Adipose tissue (tissue), 3 donors: ENCODE measurements around the gene MUC4. TPM values are rescaled to one million over a fixed set of nuclear protein-coding genes. Genes with fewer than 3 reads are reported as not detected.

Experiments
- H3K27ac ChIP-seq: one replicate; pipeline ENCODE4 v1.5.1; 2013; ENCODE audit warnings: low read depth, low read length
- WGBS, 3 donors: extraction: QIAGEN DNeasy Blood & Tissue Kit; methylation state at CpG; one replicate each; pipeline ENCODE4 v1.1.7; 2013; 5-methylcytosine and 5-hydroxymethylcytosine counted together
- polyA plus RNA-seq, 3 donors: library from polyadenylated mRNA; stranded (reverse); fragments of 200-250 nt; gene quantifications; one replicate each; pipeline ENCODE4 v1.2.3, GENCODE V29; 2013
- donor health status: healthy with polysubstance abuse.
- donor health status: Bipolar disorder and iron deficiency.
- donor health status: healthy.

Gene MUC4
- polyA plus RNA-seq, 3 donors: 0.07 to 0.56 (median 0.13) TPM

GRCh38 chr3:195770081-195770840, 41.5 kb downstream of the MUC4 start:
- no peak overlapping the region for H3K27ac ChIP-seq
- WGBS, 3 donors: 70 to 81% (median 76%) methylated on average over 16 of the region's 16 CpGs

- WGBS, 3 donors: 86 to 94% (median 94%) methylated on average over 10 of the region's 10 CpGs
- H3K27ac ChIP-seq: no peak overlapping the region
These were observed 42.2 kb downstream of the MUC4 start for GRCh38 chr3:195769551-195769950.

GRCh38 chr3:195768831-195769303, 42.9 kb downstream of the MUC4 start:
- WGBS, 3 donors: 62 to 81% (median 80%) methylated on average over 17 of the region's 17 CpGs
- H3K27ac ChIP-seq: no peak overlapping the region

- 68 to 76% (median 69%) methylated on average over 6 of the region's 6 CpGs for WGBS, 3 donors
- H3K27ac ChIP-seq: no peak overlapping the region
These were observed 43.3 kb downstream of the MUC4 start for GRCh38 chr3:195768414-195768813.

GRCh38 chr3:195767792-195768191, 43.9 kb downstream of the MUC4 start:
- H3K27ac ChIP-seq: no peak overlapping the region
- WGBS, 3 donors: 75 to 85% (median 80%) methylated on average over 9 to 10 of the region's 10 CpGs

- 94 to 96% (median 95%) methylated on average over 14 of the region's 14 CpGs for WGBS, 3 donors
- no peak overlapping the region for H3K27ac ChIP-seq
These were observed 45.1 kb downstream of the MUC4 start for GRCh38 chr3:195766671-195767070.

GRCh38 chr3:195764961-195765706, 46.6 kb downstream of the MUC4 start:
- 82 to 90% (median 90%) methylated on average over 25 to 28 of the region's 28 CpGs for WGBS, 3 donors
- H3K27ac ChIP-seq: no peak overlapping the region

- WGBS, 3 donors: 78 to 84% (median 83%) methylated on average over 25 to 26 of the region's 26 CpGs
- no peak overlapping the region for H3K27ac ChIP-seq
These were observed 47.6 kb downstream of the MUC4 start for GRCh38 chr3:195763843-195764825.

GRCh38 chr3:195763076-195763830, 48.5 kb downstream of the MUC4 start:
- 82 to 90% (median 84%) methylated on average over 25 to 28 of the region's 28 CpGs for WGBS, 3 donors
- no peak overlapping the region for H3K27ac ChIP-seq

GRCh38 chr3:195762611-195763010, 49.1 kb downstream of the MUC4 start:
- no peak overlapping the region for H3K27ac ChIP-seq
- 91 to 93% (median 91%) methylated on average over 37 to 43 of the region's 43 CpGs for WGBS, 3 donors

GRCh38 chr3:195762249-195762585, 49.5 kb downstream of the MUC4 start:
- WGBS, 3 donors: 62 to 96% (median 71%) methylated on average over 7 to 36 of the region's 36 CpGs
- no peak overlapping the region for H3K27ac ChIP-seq

- WGBS, 3 donors: 12 to 27% (median 17%) methylated on average over 45 to 52 of the region's 52 CpGs
- H3K27ac ChIP-seq: no peak overlapping the region
These were observed 50.0 kb downstream of the MUC4 start for GRCh38 chr3:195761567-195762248.

GRCh38 chr3:195761123-195761566, 50.6 kb downstream of the MUC4 start:
- 69 to 73% (median 70%) methylated on average over 10 of the region's 10 CpGs for WGBS, 3 donors
- no peak overlapping the region for H3K27ac ChIP-seq

GRCh38 chr3:195760345-195761122, 51.2 kb downstream of the MUC4 start:
- no peak overlapping the region for H3K27ac ChIP-seq
- 49 to 70% (median 58%) methylated on average over 24 of the region's 24 CpGs for WGBS, 3 donors

GRCh38 chr3:195758721-195759353, 52.9 kb downstream of the MUC4 start:
- no peak overlapping the region for H3K27ac ChIP-seq
- WGBS, 3 donors: 73 to 87% (median 84%) methylated on average over 19 of the region's 19 CpGs

- 53 to 58% (median 53%) methylated on average over 10 of the region's 10 CpGs for WGBS, 3 donors
These were observed 53.9 kb downstream of the MUC4 start for GRCh38 chr3:195757827-195758226.

More at GRCh38 chr3:195757827-195758226, 53.9 kb downstream of the MUC4 start:
- no peak overlapping the region for H3K27ac ChIP-seq
